Ascending aorta (tissue), 2 donors: ENCODE measurements around the gene CCDC85C. TPM values are rescaled to one million over a fixed set of nuclear protein-coding genes. Genes with fewer than 3 reads are reported as not detected.

Experiments
- DNase-seq, 2 donors: peaks; one replicate each; pipeline ENCODE4 v3.0.0-alpha.2; 2019; ENCODE audit warnings: low spot score in 2 of 2
- H3K27ac ChIP-seq, 2 donors: fragments of 200-600 bp; sonication (generic); one replicate each; pipeline ENCODE4 v1.5.1; 2016 to 2017; ENCODE audit warnings: mild to moderate bottlenecking in 1 of 2
- H3K27me3 ChIP-seq: fragments of 200-600 bp; sonication (generic); one replicate; pipeline ENCODE4 v1.5.1; 2017
- H3K36me3 ChIP-seq, 2 donors: fragments of 200-600 bp; sonication (generic); one replicate each; pipeline ENCODE4 v1.5.1; 2016
- H3K4me1 ChIP-seq, 2 donors: fragments of 200-600 bp; sonication (generic); one replicate each; pipeline ENCODE4 v1.5.1; 2016 to 2017; ENCODE audit warnings: mild to moderate bottlenecking in 1 of 2
- H3K4me3 ChIP-seq, 2 donors: fragments of 200-600 bp; sonication (generic); one replicate each; pipeline ENCODE4 v1.5.1; 2016 to 2017; ENCODE audit warnings: mild to moderate bottlenecking in 1 of 2
- H3K9me3 ChIP-seq, 2 donors: fragments of 200-600 bp; sonication (generic); one replicate each; pipeline ENCODE4 v1.5.1; 2016
- intact Hi-C: fragments of 100-400 bp; cut with DNase I; formaldehyde crosslinking; loops from one replicate; pipeline ENCODE4 v1.15.1; 2023
- total RNA-seq: library from RNA; depleted of rRNA; stranded (reverse); fragments of >200 nt; gene quantifications from one replicate; pipeline ENCODE4 v1.1.0, GENCODE V29; 2016
- TF ChIP-seq, protein P1 (sequence below), 3 experiments: fragments of 200-600 bp in 2 of 3; fragments of 450-650 bp in 1 of 3; sonication (generic) in 2 of 3; IDR thresholded peaks; one replicate each; pipeline ENCODE4 v1.5.1; 2016 to 2019; ENCODE audit warnings: antibody characterized with exemption in 3 of 3, mild to moderate bottlenecking in 1 of 3, moderate library complexity in 1 of 3

The CCDC85C gene
- total RNA-seq, 1 donor from 2014 or later: 0.64 TPM

DNA sequence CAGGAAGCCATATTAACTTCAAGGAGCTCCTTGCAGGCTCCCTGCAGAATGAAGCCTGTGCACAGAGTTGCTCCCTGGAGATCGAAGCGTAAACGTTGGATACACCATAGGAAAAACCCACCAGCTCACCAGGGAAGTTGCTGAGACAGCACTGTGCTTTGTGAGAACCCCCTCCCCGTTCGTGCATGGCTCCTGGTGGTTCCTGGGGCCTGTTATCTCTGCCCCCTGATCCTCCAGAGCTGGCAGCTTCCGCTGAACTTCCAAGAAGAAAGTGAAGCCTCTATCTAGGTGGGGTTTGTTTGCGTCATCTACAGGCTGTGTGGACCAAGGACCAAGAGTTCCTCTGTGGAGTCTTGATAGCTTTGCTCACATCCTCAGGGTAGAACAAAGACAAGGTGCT lies 2.4 kb upstream of the CCDC85C start:
- Histone ChIP-seq H3K36me3 (no peaks in the 10 kb centered on the region), H3K27ac (no peak overlapping the region), H3K27me3 (no peaks in the 10 kb centered on the region), H3K4me1 (peaks cover 4 to 8% of the 10 kb centered on the region in 2 donors), H3K9me3 (no peaks in the 10 kb centered on the region), H3K4me3 (no peak overlapping the region)
- intact Hi-C loops: loop anchor here (10.0 kb wide), 2 partner anchors 188 to 768 kb away; partner anchors contain the start of genes EML1 and WDR25
- DNase-seq: no peak
- TF ChIP-seq, protein P1, sequence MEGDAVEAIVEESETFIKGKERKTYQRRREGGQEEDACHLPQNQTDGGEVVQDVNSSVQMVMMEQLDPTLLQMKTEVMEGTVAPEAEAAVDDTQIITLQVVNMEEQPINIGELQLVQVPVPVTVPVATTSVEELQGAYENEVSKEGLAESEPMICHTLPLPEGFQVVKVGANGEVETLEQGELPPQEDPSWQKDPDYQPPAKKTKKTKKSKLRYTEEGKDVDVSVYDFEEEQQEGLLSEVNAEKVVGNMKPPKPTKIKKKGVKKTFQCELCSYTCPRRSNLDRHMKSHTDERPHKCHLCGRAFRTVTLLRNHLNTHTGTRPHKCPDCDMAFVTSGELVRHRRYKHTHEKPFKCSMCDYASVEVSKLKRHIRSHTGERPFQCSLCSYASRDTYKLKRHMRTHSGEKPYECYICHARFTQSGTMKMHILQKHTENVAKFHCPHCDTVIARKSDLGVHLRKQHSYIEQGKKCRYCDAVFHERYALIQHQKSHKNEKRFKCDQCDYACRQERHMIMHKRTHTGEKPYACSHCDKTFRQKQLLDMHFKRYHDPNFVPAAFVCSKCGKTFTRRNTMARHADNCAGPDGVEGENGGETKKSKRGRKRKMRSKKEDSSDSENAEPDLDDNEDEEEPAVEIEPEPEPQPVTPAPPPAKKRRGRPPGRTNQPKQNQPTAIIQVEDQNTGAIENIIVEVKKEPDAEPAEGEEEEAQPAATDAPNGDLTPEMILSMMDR (IDR thresholded peaks at IDR 0.05): no peak

GRCh38 chr14:99605299-99605961 lies 1.4 kb upstream of the CCDC85C start:
- peak overlapping the region; percentile 78 to 81 for H3K4me3 ChIP-seq
- intact Hi-C loops: loop anchor here (1.0 to 10.0 kb wide), 4 partner anchors 42 to 769 kb away; partner anchors contain the start of genes CYP46A1, EML1 and WDR25
- peak in 1 of 2 donors; percentile 77 for DNase-seq
- H3K4me1 ChIP-seq: peaks cover 4 to 8% of the 10 kb centered on the region in 2 donors
- H3K27me3 ChIP-seq: no peaks in the 10 kb centered on the region
- no peaks in the 10 kb centered on the region for H3K9me3 ChIP-seq
- H3K36me3 ChIP-seq: no peaks in the 10 kb centered on the region
- TF ChIP-seq, protein P1 (IDR thresholded peaks at IDR 0.05): no peak
- H3K27ac ChIP-seq: peak overlapping the region; percentile 77 to 81

GRCh38 chr14:99604766-99605298 lies 825 bp upstream of the CCDC85C start:
- TF ChIP-seq, protein P1 (IDR thresholded peaks at IDR 0.05): no peak
- Histone ChIP-seq H3K9me3 (no peaks in the 10 kb centered on the region), H3K27me3 (no peaks in the 10 kb centered on the region), H3K4me3 (peak overlapping the region; percentile 78 to 81), H3K4me1 (peaks cover 4 to 8% of the 10 kb centered on the region in 2 donors), H3K36me3 (no peaks in the 10 kb centered on the region), H3K27ac (peak overlapping the region; percentile 77 to 81)
- intact Hi-C loops: loop anchor here (1.0 to 10.0 kb wide), 6 partner anchors 42 to 942 kb away; partner anchors contain the start of genes CCNK, CYP46A1, EML1 and WDR25
- DNase-seq: no peak

DNA sequence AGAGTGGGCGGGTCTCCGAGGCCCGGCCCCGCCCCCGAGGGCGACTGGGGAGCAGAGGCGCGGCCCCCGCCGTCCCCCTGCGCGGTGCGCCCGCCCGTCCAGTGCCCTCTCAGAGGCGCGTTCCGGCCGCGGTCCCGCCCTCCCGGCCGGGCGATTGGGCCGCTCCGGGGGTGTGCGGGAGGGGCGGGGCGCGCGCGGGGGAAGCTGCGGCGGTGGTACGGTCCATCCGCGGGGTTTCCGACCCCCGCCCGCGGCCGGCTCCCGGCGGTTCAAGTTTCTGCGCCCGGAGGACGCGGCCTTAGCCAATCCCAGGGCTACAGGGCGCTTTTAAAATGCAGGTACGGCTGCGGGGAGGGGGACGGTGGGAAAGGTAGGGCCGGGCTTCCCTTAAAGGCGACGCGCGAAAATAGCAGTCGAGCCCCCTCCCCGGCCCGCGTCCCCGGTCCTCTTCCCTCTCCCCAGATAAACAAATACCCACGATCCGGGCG lies 315 bp upstream of the CCDC85C start:
- TF ChIP-seq, protein P1 (IDR thresholded peaks at IDR 0.05): no peak
- peak overlapping the region; percentile 78 to 81 for H3K4me3 ChIP-seq
- peaks cover 4 to 8% of the 10 kb centered on the region in 2 donors for H3K4me1 ChIP-seq
- H3K27me3 ChIP-seq: no peaks in the 10 kb centered on the region
- no peaks in the 10 kb centered on the region for H3K36me3 ChIP-seq
- H3K9me3 ChIP-seq: no peaks in the 10 kb centered on the region
- peak; percentile 81 to 96 for DNase-seq
- intact Hi-C loops: loop anchor here (1.0 to 10.0 kb wide), 4 partner anchors 123 to 943 kb away; partner anchors contain the start of genes CCNK, EML1 and WDR25
- H3K27ac ChIP-seq: peak overlapping the region; percentile 77 to 81

DNA sequence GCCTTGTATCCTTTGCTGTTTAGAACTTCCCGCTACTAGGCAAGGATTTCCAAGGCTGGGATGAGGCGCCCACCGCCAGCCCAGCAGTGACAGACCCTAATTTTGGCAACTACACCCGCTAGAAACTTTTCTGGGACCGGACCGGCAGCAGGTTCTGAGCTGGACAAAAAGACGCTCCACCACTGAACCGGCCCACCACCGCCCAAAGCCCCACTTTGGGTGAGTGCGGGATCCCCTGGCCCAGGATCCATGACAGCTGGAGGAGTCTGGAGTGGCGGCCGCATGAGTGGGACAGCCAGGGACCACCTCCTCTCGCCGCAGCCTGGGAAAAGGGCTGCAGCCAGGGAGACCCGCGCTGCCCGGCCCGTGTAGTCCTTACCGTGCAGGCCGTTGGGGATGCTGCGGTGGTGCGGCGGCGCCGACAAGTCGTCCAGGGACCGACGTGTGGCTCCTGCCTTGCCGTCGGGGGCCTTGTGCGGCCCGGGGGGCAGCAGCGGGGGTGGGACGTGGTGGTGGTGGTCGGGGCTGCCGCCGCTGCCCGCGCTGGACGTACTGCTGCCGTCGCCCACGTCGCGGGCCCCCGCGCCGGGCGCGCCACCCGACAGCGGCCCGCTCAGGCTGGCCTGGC lies 1.1 kb downstream of the CCDC85C start:
- no peak overlapping the region for H3K27ac ChIP-seq
- TF ChIP-seq, protein P1 (IDR thresholded peaks at IDR 0.05): no peak
- H3K4me1 ChIP-seq: peaks cover 4 to 8% of the 10 kb centered on the region in 2 donors
- no peak for DNase-seq
- no peaks in the 10 kb centered on the region for H3K9me3 ChIP-seq
- H3K36me3 ChIP-seq: no peaks in the 10 kb centered on the region
- H3K4me3 ChIP-seq: peak overlapping the region; percentile 78 to 81
- no peaks in the 10 kb centered on the region for H3K27me3 ChIP-seq
- intact Hi-C loops: loop anchor here (5.0 to 10.0 kb wide), 3 partner anchors 192 to 944 kb away; partner anchors contain the start of genes EML1 and WDR25
